HG03460 (cell line): ENCODE data around the gene DHX30.
"Not testable (repeated sequence)": the region's sequence is repeated elsewhere in the genome, so short reads cannot be mapped to it uniquely, and the experiment has no call there.

Experiments
- ATAC-seq: cut with Tn5 transposase; IDR thresholded peaks from one replicate; pipeline ENCODE4 v1.9.1; 2021; ENCODE audit not compliant: unreplicated experiment

The DHX30 gene

GRCh38 chr3:47877719-47878118, 74.8 kb downstream of the DHX30 start:
- no peak for ATAC-seq

GRCh38 chr3:47882338-47882737, 79.4 kb downstream of the DHX30 start:
- ATAC-seq = no peak

GRCh38 chr3:47884603-47885002, 81.7 kb downstream of the DHX30 start:
- no peak for ATAC-seq

- ATAC-seq = no peak
Observed at GRCh38 chr3:47885168-47885567, 82.2 kb downstream of the DHX30 start.

GRCh38 chr3:47887991-47888390, 85.1 kb downstream of the DHX30 start:
- not testable (repeated sequence) for ATAC-seq

GRCh38 chr3:47888986-47889757, 86.2 kb downstream of the DHX30 start:
- no peak for ATAC-seq

- ATAC-seq = no peak
Observed at GRCh38 chr3:47890126-47890827, 87.3 kb downstream of the DHX30 start.

- no peak for ATAC-seq
Observed at GRCh38 chr3:47890828-47891612, 88.1 kb downstream of the DHX30 start.

- no peak for ATAC-seq
Observed at GRCh38 chr3:47891613-47892005, 88.7 kb downstream of the DHX30 start.

- ATAC-seq = no peak
Observed at GRCh38 chr3:47892286-47893040, 89.5 kb downstream of the DHX30 start.

- ATAC-seq = no peak
Observed at GRCh38 chr3:47895241-47895640, 92.3 kb downstream of the DHX30 start.

GRCh38 chr3:47896736-47897135, 93.8 kb downstream of the DHX30 start:
- ATAC-seq = no peak

GRCh38 chr3:47897954-47898353, 95.0 kb downstream of the DHX30 start:
- no peak for ATAC-seq

GRCh38 chr3:47899495-47900108, 96.7 kb downstream of the DHX30 start:
- no peak for ATAC-seq
